Loucy (cell line): ENCODE measurements around the gene BABAM2.
"Not testable (repeated sequence)": the region's sequence is repeated elsewhere in the genome, so short reads cannot be mapped to it uniquely, and the experiment has no call there.

Experiments used
- EZH2phosphoT487 ChIP-seq: fragments of 200-600 bp; IDR thresholded peaks from 2 replicates; pipeline ENCODE4 v1.6.1; 2018; ENCODE audit warnings: antibody characterized with exemption, mild to moderate bottlenecking, moderate library complexity, borderline replicate concordance
- TF ChIP-seq, protein P1 (sequence below): fragments of 200-600 bp; sonication (generic); conservative IDR thresholded peaks from 2 replicates; pipeline ENCODE4 v1.5.1; 2014; ENCODE audit warnings: mild to moderate bottlenecking, antibody characterized with exemption, low read length

DNA sequence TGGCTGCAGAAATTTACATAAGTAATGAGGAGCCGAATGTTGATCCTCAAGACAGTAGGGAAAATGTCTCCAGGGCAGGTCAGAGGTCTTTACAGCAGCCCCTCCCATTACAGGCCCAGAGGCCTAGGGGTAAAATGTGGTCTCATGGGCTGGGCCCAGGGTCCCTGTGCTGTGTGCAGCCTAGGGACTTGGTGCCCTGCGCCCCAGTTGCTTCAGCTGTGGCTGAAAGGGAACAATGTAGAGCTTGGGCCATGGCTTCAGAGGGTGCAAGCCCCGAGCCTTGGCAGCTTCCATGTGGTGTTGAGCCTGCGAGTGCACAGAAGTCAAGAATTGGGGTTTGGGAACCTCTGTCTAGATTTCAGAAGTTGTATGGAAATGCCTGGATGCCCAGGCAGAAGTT lies 77.5 kb downstream of the BABAM2 start:
- TF ChIP-seq, protein P1, sequence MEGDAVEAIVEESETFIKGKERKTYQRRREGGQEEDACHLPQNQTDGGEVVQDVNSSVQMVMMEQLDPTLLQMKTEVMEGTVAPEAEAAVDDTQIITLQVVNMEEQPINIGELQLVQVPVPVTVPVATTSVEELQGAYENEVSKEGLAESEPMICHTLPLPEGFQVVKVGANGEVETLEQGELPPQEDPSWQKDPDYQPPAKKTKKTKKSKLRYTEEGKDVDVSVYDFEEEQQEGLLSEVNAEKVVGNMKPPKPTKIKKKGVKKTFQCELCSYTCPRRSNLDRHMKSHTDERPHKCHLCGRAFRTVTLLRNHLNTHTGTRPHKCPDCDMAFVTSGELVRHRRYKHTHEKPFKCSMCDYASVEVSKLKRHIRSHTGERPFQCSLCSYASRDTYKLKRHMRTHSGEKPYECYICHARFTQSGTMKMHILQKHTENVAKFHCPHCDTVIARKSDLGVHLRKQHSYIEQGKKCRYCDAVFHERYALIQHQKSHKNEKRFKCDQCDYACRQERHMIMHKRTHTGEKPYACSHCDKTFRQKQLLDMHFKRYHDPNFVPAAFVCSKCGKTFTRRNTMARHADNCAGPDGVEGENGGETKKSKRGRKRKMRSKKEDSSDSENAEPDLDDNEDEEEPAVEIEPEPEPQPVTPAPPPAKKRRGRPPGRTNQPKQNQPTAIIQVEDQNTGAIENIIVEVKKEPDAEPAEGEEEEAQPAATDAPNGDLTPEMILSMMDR, result not testable (repeated sequence)
- TF ChIP-seq EZH2phosphoT487, result not testable (repeated sequence)
